Gastrocnemius medialis (tissue), 4 donors: ENCODE results near the gene TLE5. TPM values are rescaled to one million over a fixed set of nuclear protein-coding genes. Genes with fewer than 3 reads are reported as not detected.

ENCODE experiments used
- ATAC-seq, 2 donors: fragments of 150-250 bp; one replicate each; pipeline ENCODE4 v1.9.1; 2016
- DNase-seq, 2 donors: peaks; one replicate each; pipeline ENCODE4 v3.0.0-alpha.2; 2019
- H3K27ac ChIP-seq, 4 donors: fragments of 200-600 bp; sonication (generic); 1 replicate in 1 of 4; 2 replicates in 3 of 4; pipeline ENCODE4 v1.5.1; 2016 to 2018; ENCODE audit warnings: mild to moderate bottlenecking in 2 of 4, moderate library complexity in 1 of 4
- H3K27me3 ChIP-seq, 3 donors: fragments of 200-600 bp; sonication (generic) in 2 of 3; 1 replicate in 1 of 3; 2 replicates in 2 of 3; pipeline versions ENCODE4 v1.5.1 to v1.6.0; 2016 to 2019; ENCODE audit warnings: mild to moderate bottlenecking in 1 of 3, moderate library complexity in 1 of 3
- H3K36me3 ChIP-seq, 2 donors: fragments of 200-600 bp; sonication (generic) in 1 of 2; one replicate each; pipeline ENCODE4 v1.5.1; 2017 to 2018
- H3K4me1 ChIP-seq, 2 donors: fragments of 200-600 bp; sonication (generic) in 1 of 2; one replicate each; pipeline ENCODE4 v1.5.1; 2016 to 2017; ENCODE audit warnings: mild to moderate bottlenecking in 2 of 2
- H3K4me3 ChIP-seq, 4 donors: fragments of 200-600 bp; sonication (generic) in 3 of 4; 1 replicate in 1 of 4; 2 replicates in 3 of 4; pipeline ENCODE4 v1.5.1; 2016 to 2019; ENCODE audit warnings: mild to moderate bottlenecking in 2 of 4
- H3K9me3 ChIP-seq, 3 donors: fragments of 200-600 bp; sonication (generic) in 2 of 3; 1 replicate in 1 of 3; 2 replicates in 2 of 3; pipeline ENCODE4 v1.5.1; 2016 to 2019
- POLR2A ChIP-seq, 2 donors: fragments of 450-650 bp; IDR thresholded peaks; one replicate each; pipeline ENCODE4 v1.6.1; 2017; ENCODE audit warnings: antibody characterized with exemption in 2 of 2, mild to moderate bottlenecking in 2 of 2, moderate library complexity in 2 of 2
- in situ Hi-C, 4 donors: fragments of 200-750 bp; cut with MboI; loops; one replicate each; pipeline versions ENCODE4 v1.15.0 to v1.8.0; 2017; ENCODE audit warnings: low sequenced_read_pairs in 4 of 4
- intact Hi-C: fragments of 100-400 bp; cut with DNase I; formaldehyde crosslinking; loops from one replicate; pipeline ENCODE4 v1.15.1; 2023; ENCODE audit warnings: low total_unique reads
- total RNA-seq, 4 donors: library from RNA; depleted of rRNA; stranded (reverse); fragments of >200 nt; gene quantifications; one replicate each; pipeline versions ENCODE4 v1.1.0 to v1.2.3, GENCODE V29; 2016
- TF ChIP-seq, protein P1 (sequence below), 5 experiments: fragments of 450-650 bp in 3 of 5; fragments of 200-600 bp in 2 of 5; sonication (generic) in 2 of 5; IDR thresholded peaks in 4 of 5; conservative IDR thresholded peaks in 1 of 5; 1 replicate in 4 of 5; 2 replicates in 1 of 5; pipeline ENCODE4 v1.5.1; 2016 to 2019; ENCODE audit warnings: antibody characterized with exemption in 5 of 5, mild to moderate bottlenecking in 3 of 5, moderate library complexity in 3 of 5

The TLE5 gene
- total RNA-seq, 4 donors from 2014 or later = 437 to 686 (median 474) TPM

DNA sequence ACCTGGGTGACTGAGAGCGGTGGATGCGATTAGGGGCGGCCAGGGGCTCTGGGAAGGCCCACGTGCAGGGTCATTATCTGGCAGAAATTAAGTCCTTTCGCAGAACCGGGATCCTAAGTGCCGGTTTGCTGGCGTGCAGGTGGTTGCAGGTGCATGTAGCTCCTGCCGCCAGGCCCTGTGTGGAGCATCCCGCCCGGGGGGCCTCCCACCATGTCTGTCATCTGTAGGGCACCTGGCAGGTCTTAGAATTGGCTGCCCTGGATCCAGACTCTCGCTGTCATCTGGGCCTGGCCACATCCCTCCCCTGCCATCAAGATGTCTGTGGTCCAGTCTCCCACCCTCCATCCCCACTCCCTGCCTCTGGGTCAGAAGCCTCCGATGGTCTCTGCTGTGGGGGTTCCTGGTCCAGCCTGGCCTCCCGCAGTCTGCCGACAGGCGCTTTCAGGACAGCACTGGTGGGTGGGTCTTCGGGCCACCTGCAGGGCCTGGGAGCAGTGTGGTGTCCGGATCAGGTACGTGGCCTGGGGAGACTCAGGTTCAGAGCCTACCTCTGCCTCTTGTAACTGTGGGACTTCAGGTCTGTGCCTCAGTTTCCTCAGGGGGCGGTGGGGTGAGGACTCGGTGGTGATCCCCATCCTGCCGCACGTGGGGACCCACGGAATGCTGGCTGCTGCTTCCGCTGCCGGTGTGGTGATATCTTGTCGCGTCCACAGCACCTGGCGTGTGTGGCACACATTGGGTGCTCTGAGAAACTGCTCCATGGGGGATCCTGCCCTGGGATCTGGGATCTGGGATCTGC, 37.3 kb upstream of the TLE5 start:
- Histone ChIP-seq H3K9me3 (no peaks in the 10 kb centered on the region), H3K36me3 (no peaks in the 10 kb centered on the region), H3K4me3 (peak overlapping the region; percentile 41 to 84 (median 76)), H3K4me1 (peaks cover 71 to 90% of the 10 kb centered on the region in 2 donors), H3K27ac (peak overlapping the region; percentile 79 to 92 (median 85)), H3K27me3 (no peaks in the 10 kb centered on the region)
- no peak for TF ChIP-seq POLR2A (IDR thresholded peaks at IDR 0.05)
- TF ChIP-seq, protein P1, sequence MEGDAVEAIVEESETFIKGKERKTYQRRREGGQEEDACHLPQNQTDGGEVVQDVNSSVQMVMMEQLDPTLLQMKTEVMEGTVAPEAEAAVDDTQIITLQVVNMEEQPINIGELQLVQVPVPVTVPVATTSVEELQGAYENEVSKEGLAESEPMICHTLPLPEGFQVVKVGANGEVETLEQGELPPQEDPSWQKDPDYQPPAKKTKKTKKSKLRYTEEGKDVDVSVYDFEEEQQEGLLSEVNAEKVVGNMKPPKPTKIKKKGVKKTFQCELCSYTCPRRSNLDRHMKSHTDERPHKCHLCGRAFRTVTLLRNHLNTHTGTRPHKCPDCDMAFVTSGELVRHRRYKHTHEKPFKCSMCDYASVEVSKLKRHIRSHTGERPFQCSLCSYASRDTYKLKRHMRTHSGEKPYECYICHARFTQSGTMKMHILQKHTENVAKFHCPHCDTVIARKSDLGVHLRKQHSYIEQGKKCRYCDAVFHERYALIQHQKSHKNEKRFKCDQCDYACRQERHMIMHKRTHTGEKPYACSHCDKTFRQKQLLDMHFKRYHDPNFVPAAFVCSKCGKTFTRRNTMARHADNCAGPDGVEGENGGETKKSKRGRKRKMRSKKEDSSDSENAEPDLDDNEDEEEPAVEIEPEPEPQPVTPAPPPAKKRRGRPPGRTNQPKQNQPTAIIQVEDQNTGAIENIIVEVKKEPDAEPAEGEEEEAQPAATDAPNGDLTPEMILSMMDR (IDR thresholded peaks at IDR 0.05 in 4 of 5, conservative IDR thresholded peaks at IDR 0.05 in 1 of 5) = no peak
- in situ Hi-C loops = loop anchor here in 3 of 4 donors (10.0 to 25.0 kb wide), 3 partner anchors 135 to 145 kb away; no protein-coding TSS in a partner anchor
- intact Hi-C loops = loop anchor here (2.0 kb wide), 1 partner anchor 149 kb away; no protein-coding TSS in a partner anchor
- no peak for ATAC-seq
- no peak for DNase-seq

DNA sequence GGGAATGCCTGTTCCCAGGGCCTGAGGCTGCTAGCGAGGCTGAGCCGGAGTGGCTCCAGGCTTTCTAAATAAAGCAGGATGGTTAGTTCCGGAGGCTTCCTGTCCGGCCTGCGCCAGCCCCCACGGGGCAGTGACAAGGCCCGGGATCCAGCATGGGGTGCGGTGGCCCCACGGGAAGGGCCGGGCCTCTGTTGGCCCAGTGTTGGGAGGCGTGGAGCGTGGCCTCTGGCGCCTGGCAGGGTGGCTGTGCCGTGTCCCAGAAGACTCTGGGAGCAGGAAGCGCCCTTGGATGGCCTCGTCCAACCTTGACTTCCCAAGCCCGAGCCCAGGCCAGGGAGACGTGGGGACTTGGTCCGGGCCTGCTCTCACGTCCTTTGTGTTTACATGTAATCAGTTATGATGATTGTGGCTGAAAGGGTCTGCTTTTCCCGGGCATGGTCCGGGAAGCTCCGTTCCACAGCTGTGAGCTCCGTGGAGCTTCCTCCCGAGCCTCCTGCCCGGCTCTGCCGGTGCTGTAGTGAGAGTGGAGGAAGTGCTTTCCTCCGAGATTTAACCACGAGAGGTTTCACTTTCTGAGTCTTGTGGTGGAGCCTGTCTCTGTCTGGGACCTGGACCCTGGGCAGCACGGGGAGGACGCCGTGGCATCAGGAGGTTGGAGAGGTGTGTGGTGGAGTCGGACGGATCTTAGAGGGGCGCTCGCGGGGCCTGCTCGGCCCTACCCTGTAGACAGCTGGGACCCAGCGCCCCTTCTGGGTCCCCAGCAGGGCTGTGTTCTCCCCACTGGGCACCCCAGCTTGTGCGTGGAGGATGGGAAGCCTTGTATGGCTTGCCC, 36.4 kb upstream of the TLE5 start:
- DNase-seq (peak in 1 of 2 donors; percentile 64), ATAC-seq (peak; percentile 40 to 47)
- H3K4me1 ChIP-seq = peaks cover 65 to 81% of the 10 kb centered on the region in 2 donors
- in situ Hi-C loops = loop anchor here in 1 of 4 donors (25.0 kb wide), 1 partner anchor 136 kb away; no protein-coding TSS in a partner anchor
- H3K4me3 ChIP-seq = peak overlapping the region; percentile 41 to 84 (median 76)
- intact Hi-C loops = loop anchor here (2.0 kb wide), 1 partner anchor 148 kb away; no protein-coding TSS in a partner anchor
- H3K36me3 ChIP-seq = no peaks in the 10 kb centered on the region
- peak overlapping the region; percentile 79 to 92 (median 85) for H3K27ac ChIP-seq
- no peaks in the 10 kb centered on the region for H3K9me3 ChIP-seq
- TF ChIP-seq, protein P1 (IDR thresholded peaks at IDR 0.05 in 4 of 5, conservative IDR thresholded peaks at IDR 0.05 in 1 of 5) = peak in 1 of 5 experiments; percentile 0
- TF ChIP-seq POLR2A (IDR thresholded peaks at IDR 0.05) = peak in 1 of 2 donors; percentile 31
- H3K27me3 ChIP-seq = no peaks in the 10 kb centered on the region

DNA sequence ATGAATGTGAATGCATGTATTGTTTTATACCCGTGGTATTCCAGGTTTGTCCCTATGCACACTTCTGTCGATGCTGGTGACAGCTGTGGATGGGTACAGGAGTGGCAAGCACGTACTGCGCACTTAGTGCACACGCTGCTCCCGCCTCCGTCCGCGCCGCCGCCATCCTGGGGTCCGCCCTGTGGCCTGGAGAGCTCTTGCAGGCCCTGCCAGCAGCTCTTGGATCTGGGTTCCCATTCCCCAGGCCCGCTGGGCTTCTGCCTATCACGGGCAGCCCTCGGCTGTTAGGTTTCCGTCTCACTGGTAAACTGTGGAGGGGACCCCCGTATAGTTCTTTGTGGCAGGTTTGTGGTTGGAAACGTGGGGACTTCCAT, 35.8 kb upstream of the TLE5 start:
- Histone ChIP-seq H3K4me1 (peaks cover 62 to 77% of the 10 kb centered on the region in 2 donors), H3K27me3 (no peaks in the 10 kb centered on the region), H3K9me3 (no peaks in the 10 kb centered on the region), H3K36me3 (no peaks in the 10 kb centered on the region), H3K4me3 (peak overlapping the region; percentile 41 to 84 (median 76)), H3K27ac (peak overlapping the region; percentile 79 to 92 (median 85))
- peak in 1 of 2 donors; percentile 40 for ATAC-seq
- intact Hi-C loops (loop anchor here (2.0 kb wide), 1 partner anchor 147 kb away; no protein-coding TSS in a partner anchor), in situ Hi-C loops (loop anchor here in 1 of 4 donors (25.0 kb wide), 1 partner anchor 136 kb away; no protein-coding TSS in a partner anchor)
- peak in 1 of 2 donors; percentile 47 for DNase-seq
- no peak for TF ChIP-seq POLR2A (IDR thresholded peaks at IDR 0.05)
- TF ChIP-seq, protein P1 (IDR thresholded peaks at IDR 0.05 in 4 of 5, conservative IDR thresholded peaks at IDR 0.05 in 1 of 5) = peak in 4 of 5 experiments; percentile 15 to 48 (median 22)

DNA sequence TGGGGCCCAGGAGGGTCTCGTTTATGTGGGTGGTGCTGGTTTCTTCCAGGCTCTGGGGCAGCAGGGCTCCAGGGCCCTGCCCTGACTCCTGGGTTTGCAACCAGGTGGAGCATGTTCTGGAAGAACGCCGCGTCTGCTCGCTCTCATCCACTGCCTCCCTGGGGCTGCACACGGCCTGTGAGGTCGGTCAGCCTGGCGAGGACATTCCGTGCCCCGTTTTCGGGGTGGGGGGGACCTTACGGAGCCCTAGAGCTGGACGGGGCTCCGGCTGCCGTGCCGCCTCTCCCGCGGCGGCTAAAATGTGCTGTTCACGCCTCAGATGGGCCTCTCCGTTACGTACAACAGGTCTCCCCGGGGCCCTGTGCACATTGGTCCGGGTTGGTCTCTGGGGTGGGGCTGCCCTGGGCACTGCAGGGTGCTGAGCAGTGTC, 35.2 kb upstream of the TLE5 start:
- Histone ChIP-seq H3K9me3 (no peaks in the 10 kb centered on the region), H3K27ac (peak overlapping the region; percentile 79 to 92 (median 85)), H3K4me1 (peaks cover 58 to 71% of the 10 kb centered on the region in 2 donors), H3K36me3 (no peaks in the 10 kb centered on the region), H3K4me3 (peak overlapping the region; percentile 41 to 84 (median 76)), H3K27me3 (no peaks in the 10 kb centered on the region)
- no peak for TF ChIP-seq POLR2A (IDR thresholded peaks at IDR 0.05)
- TF ChIP-seq, protein P1 (IDR thresholded peaks at IDR 0.05 in 4 of 5, conservative IDR thresholded peaks at IDR 0.05 in 1 of 5) = no peak
- peak in 1 of 2 donors; percentile 53 for DNase-seq
- intact Hi-C loops = no loop called here
- in situ Hi-C loops = loop anchor here in 1 of 4 donors (25.0 kb wide), 1 partner anchor 135 kb away; no protein-coding TSS in a partner anchor
- ATAC-seq = no peak
